Calu3 (cell line): ENCODE results near the gene OR2M5. TPM values are rescaled to one million over a fixed set of nuclear protein-coding genes. Genes with fewer than 3 reads are reported as not detected.

Experiments
- Bru-seq: library from RNA; stranded (reverse); fragments of 400-500 nt; gene quantifications from one replicate; lab custom pipeline; 2021; lab: Mats Ljungman, UMichigan
- BruChase-seq, 2 experiments: library from RNA; stranded (reverse); fragments of 400-500 nt; gene quantifications; one replicate each; lab custom pipeline; 2021; lab: Mats Ljungman, UMichigan
- BruUV-seq: library from RNA; stranded (reverse); fragments of 400-500 nt; replicated peaks from 2 replicates; lab custom pipeline; 2021; lab: Mats Ljungman, UMichigan
- CTCF ChIA-PET: fragments of 300-600 bp; sonication (Branson Sonifier 250); formaldehyde crosslinking; loops from one replicate; lab custom pipeline; 2022; ENCODE audit warnings: antibody characterized with exemption; lab: Charles Lee
- DNase-seq: peaks from one replicate; pipeline ENCODE4 v3.0.0; 2022
- H3K27ac Mint-ChIP-seq: one replicate; pipeline ENCODE4 v1.8.0; 2022; ENCODE audit warnings: mixed read lengths; ENCODE audit not compliant: unreplicated experiment
- H3K27me3 Mint-ChIP-seq: one replicate; pipeline ENCODE4 v1.8.0; 2022; ENCODE audit warnings: mixed read lengths; ENCODE audit not compliant: unreplicated experiment
- H3K36me3 Mint-ChIP-seq: one replicate; pipeline ENCODE4 v1.8.0; 2022; ENCODE audit warnings: mild to moderate bottlenecking, moderate library complexity, mixed read lengths; ENCODE audit not compliant: insufficient read depth, unreplicated experiment
- H3K4me1 Mint-ChIP-seq: one replicate; pipeline ENCODE4 v1.8.0; 2022; ENCODE audit warnings: mild to moderate bottlenecking, low read depth, mixed read lengths; ENCODE audit not compliant: unreplicated experiment
- H3K4me3 Mint-ChIP-seq: one replicate; pipeline ENCODE4 v1.8.0; 2022; ENCODE audit warnings: mild to moderate bottlenecking, low read depth, moderate library complexity, mixed read lengths; ENCODE audit not compliant: unreplicated experiment
- H3K9me3 Mint-ChIP-seq: one replicate; pipeline ENCODE4 v1.8.0; 2022; ENCODE audit warnings: low read depth, mixed read lengths; ENCODE audit not compliant: unreplicated experiment
- CTCF ChIP-seq: fragments of 200-600 bp; IDR thresholded peaks from one replicate; pipeline ENCODE4 v1.8.0; 2022; ENCODE audit warnings: antibody characterized with exemption; ENCODE audit not compliant: unreplicated experiment
- intact Hi-C: fragments of 100-400 bp; cut with micrococcal nuclease; formaldehyde crosslinking; loops from one replicate; pipeline ENCODE4 v1.10.0; 2022; ENCODE audit not compliant: unreplicated experiment
- long read RNA-seq: library from polyadenylated mRNA; stranded (forward); transcript quantifications from one replicate; pipeline ENCODE4 v2.0.0, GENCODE V29; 2022
- total RNA-seq: library from RNA; stranded (reverse); gene quantifications from 2 replicates; pipeline ENCODE4 v1.2.3, GENCODE V29; 2022

Gene OR2M5, protein sequence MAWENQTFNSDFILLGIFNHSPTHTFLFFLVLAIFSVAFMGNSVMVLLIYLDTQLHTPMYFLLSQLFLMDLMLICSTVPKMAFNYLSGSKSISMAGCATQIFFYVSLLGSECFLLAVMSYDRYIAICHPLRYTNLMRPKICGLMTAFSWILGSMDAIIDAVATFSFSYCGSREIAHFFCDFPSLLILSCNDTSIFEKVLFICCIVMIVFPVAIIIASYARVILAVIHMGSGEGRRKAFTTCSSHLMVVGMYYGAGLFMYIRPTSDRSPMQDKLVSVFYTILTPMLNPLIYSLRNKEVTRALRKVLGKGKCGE
- total RNA-seq (not detected in 2 replicates), Bru-seq, nascent RNA (not detected), BruChase-seq, experiment 1, labeled RNA remaining after a 6-hour chase (not detected), BruChase-seq, experiment 2, labeled RNA remaining after a 2-hour chase (not detected)
- long read RNA-seq: 0 reads

DNA sequence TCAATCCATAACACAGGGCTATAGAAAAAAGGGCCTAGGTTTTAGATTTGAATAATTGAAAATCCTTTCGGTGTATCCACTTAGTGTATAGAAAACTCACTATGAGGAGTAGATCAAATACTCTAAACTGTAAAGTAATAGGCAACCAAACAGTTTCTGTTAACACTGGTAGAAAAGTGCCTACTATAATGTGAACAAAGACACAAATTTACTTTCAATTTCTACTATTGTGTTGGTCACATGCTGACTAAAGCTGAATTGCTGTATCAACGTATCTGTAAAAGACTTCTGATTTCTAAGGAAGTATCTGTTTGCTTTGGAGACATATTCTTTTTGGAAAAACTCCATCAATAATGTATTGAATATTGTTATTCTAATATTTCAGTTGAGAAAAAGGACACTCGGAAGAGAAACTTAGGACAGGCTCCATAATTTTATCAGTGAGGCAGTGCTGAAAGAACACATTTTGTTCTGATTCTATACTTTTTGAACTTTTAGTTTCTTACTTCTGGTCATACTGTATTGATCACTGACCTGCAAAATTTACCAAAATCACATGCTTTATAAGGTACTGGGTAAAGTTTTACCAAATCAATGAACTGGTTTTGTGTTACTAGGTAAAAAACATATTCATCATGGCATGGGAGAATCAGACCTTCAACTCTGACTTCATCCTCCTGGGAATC is at the start of gene OR2M5:
Gene OR2M5 (plus strand): TSS at position 636 of the 686 bp plus-strand sequence. CDS start 0 bp downstream, at position 636.
- H3K27ac Mint-ChIP-seq: no peak within 1 kb of the TSS
- H3K9me3 Mint-ChIP-seq: peaks cover 32% of the 10 kb centered on the region
- CTCF ChIA-PET: no interaction called here
- no peak for DNase-seq
- no peak within 1 kb of the TSS for H3K4me3 Mint-ChIP-seq
- no TSS peak for BruUV-seq
- H3K27me3 Mint-ChIP-seq: no peaks in the 10 kb centered on the region
- no peaks in the 10 kb centered on the region for H3K36me3 Mint-ChIP-seq
- no peaks in the 10 kb centered on the region for H3K4me1 Mint-ChIP-seq
- intact Hi-C loops: no loop called here
- TF ChIP-seq CTCF: no peak

GRCh38 chr1:248098529-248098928 is 46.4 kb upstream of the OR2M5 start:
- Mint-ChIP-seq H3K27ac (no peak overlapping the region), H3K27me3 (no peaks in the 10 kb centered on the region), H3K36me3 (no peaks in the 10 kb centered on the region), H3K4me1 (no peaks in the 10 kb centered on the region), H3K4me3 (no peak overlapping the region), H3K9me3 (peaks cover 24% of the 10 kb centered on the region)
- CTCF ChIA-PET: no interaction called here
- DNase-seq: no peak
- no peak for TF ChIP-seq CTCF
- intact Hi-C loops: no loop called here
- BruUV-seq: no TSS peak

- CTCF ChIA-PET: no interaction called here
- no peak for TF ChIP-seq CTCF
- no peak overlapping the region for H3K4me3 Mint-ChIP-seq
- BruUV-seq: no TSS peak
- no peak for DNase-seq
- no peaks in the 10 kb centered on the region for H3K27me3 Mint-ChIP-seq
- intact Hi-C loops: no loop called here
- no peaks in the 10 kb centered on the region for H3K4me1 Mint-ChIP-seq
- peaks cover 30% of the 10 kb centered on the region for H3K9me3 Mint-ChIP-seq
- H3K27ac Mint-ChIP-seq: no peak overlapping the region
- H3K36me3 Mint-ChIP-seq: no peaks in the 10 kb centered on the region
Observed at GRCh38 chr1:248102847-248103246, 42.1 kb upstream of the OR2M5 start.

DNA sequence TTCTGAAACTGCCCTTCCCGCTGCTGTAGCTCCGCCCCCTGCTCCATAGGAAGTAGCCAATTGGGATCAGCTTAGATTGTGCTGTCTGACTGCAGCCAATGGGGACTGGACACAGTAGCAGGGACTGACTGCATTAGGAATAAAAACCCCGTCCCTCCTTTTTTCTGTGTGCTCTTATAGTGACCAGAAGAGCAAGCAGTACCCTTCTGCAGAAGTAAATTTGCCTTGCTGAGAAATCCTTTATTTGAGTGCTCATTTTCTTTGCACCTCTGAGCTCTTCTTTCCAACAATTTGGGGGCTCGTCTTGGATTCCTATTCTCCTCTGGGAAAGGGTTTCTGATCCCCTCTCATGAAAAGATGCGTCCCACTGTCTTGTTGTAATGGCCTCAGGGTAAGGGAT is 33.8 kb upstream of the OR2M5 start:
- CTCF ChIA-PET: no interaction called here
- no TSS peak for BruUV-seq
- Mint-ChIP-seq H3K36me3 (no peaks in the 10 kb centered on the region), H3K9me3 (peaks cover 22% of the 10 kb centered on the region), H3K27me3 (no peaks in the 10 kb centered on the region), H3K4me3 (no peak overlapping the region), H3K4me1 (no peaks in the 10 kb centered on the region), H3K27ac (no peak overlapping the region)
- no peak for TF ChIP-seq CTCF
- DNase-seq: no peak
- intact Hi-C loops: no loop called here
